Fibroblast of mammary gland (primary cell): ENCODE measurements around the gene BRAT1.
A peak's percentile ranks its signal among the peaks of the same experiment; 100 is the strongest.

Experiments
- DNase-seq: peaks from one replicate; pipeline ENCODE4 v3.0.0-alpha.2; 2010; ENCODE audit warnings: low read depth
- H3K4me3 ChIP-seq: 2 replicates; pipeline ENCODE4 v1.5.1; 2011; ENCODE audit warnings: low read depth, mild to moderate bottlenecking, low read length, moderate library complexity; ENCODE audit not compliant: control insufficient read depth
- TF ChIP-seq, protein P1 (sequence below): conservative IDR thresholded peaks from 2 replicates; pipeline ENCODE4 v1.5.1; 2011; ENCODE audit warnings: low read depth, low read length, inconsistent platforms; ENCODE audit not compliant: control insufficient read depth, insufficient read depth

Gene BRAT1

DNA sequence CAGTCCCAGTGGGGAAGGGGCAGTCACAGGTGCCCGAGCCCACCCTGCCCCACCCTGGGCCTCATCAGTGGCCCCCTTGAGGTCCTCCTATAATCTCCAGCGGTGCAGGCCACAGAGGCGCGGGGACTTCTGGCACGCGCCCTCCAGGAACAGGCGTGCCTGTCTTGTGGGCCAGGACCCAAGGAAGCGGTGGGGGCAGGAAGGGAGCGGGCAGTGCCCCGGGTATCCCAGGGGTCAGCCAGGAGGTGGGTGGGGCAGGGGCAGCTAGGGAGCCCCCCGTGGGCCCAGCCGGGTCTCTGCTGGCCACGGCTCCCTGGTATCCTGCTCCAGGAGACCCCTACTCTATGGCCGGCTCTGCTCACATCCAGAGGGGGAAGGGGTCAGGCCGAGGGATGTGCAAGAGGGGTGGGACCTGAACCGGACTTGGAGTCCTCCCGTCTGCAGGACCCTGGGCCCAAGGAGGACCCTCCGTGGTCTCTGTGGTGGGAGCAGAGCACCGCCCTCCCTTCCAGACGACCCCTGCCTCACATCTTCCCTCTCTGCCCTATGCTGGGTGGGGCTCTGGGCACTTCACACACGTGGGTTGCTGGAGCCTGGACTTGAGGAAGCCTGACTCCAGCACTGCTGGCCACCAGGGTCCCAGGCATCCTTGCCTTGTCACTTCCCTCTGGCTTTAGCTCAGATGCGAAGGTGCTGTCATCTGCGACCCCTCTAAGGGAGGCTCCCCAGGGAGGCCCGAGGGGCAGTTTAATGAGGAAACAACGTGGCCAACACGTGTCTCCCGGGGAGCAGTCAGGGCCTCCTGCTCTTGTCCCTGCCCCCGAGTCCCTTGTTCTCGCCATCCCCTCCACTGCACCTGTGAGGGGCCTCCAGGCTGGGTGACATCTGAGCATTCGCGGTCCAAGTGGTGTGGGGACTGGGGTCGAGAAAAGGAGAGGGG is 60.9 kb downstream of the BRAT1 start:
- TF ChIP-seq, protein P1, sequence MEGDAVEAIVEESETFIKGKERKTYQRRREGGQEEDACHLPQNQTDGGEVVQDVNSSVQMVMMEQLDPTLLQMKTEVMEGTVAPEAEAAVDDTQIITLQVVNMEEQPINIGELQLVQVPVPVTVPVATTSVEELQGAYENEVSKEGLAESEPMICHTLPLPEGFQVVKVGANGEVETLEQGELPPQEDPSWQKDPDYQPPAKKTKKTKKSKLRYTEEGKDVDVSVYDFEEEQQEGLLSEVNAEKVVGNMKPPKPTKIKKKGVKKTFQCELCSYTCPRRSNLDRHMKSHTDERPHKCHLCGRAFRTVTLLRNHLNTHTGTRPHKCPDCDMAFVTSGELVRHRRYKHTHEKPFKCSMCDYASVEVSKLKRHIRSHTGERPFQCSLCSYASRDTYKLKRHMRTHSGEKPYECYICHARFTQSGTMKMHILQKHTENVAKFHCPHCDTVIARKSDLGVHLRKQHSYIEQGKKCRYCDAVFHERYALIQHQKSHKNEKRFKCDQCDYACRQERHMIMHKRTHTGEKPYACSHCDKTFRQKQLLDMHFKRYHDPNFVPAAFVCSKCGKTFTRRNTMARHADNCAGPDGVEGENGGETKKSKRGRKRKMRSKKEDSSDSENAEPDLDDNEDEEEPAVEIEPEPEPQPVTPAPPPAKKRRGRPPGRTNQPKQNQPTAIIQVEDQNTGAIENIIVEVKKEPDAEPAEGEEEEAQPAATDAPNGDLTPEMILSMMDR = no peak
- no peak overlapping the region for H3K4me3 ChIP-seq
- no peak for DNase-seq

DNA sequence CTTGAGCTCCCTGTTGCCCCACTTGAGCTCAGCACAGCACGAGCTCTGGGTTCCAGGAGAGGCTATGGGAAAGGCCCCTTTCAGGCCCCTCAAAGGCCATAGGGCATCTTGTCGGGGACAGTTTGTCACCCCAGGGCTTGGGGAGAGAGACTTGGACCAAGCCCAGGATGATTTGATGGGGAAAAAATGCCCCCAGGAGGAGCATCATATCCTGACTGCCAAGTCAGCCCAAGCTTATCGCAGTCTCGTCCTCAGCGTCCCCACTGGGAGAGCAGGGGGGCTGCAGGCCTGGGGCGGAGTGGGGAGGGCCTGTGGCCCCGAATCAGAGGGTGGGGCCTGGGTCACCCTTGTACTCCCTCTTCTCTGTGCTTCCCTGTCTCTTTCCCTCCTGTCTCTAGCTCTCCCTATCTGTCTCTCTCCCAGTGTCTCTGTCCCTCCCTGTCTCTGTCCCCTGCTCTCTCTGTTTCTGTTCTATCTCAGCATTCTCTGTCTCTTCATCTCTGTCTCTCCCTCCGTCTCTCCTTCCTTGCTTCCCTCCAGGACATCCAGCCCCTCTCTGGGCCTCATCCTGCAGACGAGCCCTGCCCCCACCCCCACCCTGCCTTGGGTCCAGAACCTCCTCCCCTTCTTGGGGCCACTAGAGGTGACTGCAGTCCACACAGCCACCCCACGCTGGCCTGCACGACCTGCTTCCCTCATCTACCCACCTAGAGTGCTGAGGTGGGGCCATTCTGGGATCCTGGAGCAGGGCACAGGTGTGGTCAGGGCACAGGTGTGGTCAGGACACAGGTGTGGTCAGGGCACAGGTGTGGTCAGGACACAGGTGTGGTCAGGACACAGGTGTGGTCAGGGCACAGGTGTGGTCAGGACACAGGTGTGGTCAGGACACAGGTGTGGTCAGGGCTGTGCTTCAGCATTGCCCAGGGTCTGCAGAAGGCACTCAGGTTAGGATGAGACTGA is 61.8 kb downstream of the BRAT1 start:
- DNase-seq = no peak
- TF ChIP-seq, protein P1 = no peak
- H3K4me3 ChIP-seq = no peak overlapping the region

GRCh38 chr7:2492038-2492437 is 63.3 kb downstream of the BRAT1 start:
- DNase-seq = no peak
- H3K4me3 ChIP-seq = no peak overlapping the region
- TF ChIP-seq, protein P1 = no peak

- H3K4me3 ChIP-seq = no peak overlapping the region
- TF ChIP-seq, protein P1 = no peak
- no peak for DNase-seq
Measured at GRCh38 chr7:2490181-2490651, 65.1 kb downstream of the BRAT1 start.

DNA sequence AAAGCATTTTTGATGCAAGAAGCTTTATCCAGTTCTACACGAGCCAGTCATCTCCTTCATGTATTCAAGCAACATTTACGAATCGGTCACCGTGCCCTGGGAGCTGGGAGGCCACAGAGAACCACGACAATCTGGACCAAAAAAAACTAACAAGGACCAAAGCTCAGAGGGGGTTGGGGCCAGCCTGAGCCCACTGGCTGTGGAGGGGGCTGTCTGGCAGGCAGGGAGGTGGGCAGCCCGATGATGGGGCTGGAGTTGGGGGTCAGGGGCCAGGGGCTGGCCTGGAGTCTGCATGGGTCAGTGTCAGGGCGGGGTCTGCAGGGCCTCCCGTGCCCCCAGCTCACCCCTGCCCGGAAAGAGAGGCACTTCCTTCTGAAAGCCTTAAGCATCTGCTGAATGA is 66.6 kb downstream of the BRAT1 start:
- TF ChIP-seq, protein P1 = no peak
- no peak for DNase-seq
- H3K4me3 ChIP-seq = no peak overlapping the region

DNA sequence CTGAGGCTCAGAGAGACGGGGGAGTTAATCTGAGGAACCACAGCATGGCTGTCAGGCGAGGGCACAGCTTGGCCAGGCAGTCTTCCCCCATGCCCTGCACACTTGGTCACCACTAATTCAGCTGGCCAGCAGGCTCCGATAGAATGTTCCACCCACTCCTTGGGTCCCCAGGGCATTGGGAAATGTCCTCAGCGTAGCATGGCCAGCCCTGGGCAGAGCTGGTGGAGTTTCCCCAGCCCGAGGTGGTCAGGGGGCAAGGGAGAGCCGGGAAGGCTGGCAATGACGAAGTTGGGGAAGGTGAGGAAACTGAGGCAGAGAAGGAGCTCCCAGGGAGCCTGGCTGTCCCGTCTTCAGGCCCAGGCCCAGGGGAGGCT is 67.1 kb downstream of the BRAT1 start:
- peak; percentile 49 for DNase-seq
- TF ChIP-seq, protein P1 = no peak
- H3K4me3 ChIP-seq = no peak overlapping the region
